Ishikawa (cell line): ENCODE data around the gene CPED1.

Experiments
- CEBPB ChIP-seq: IDR thresholded peaks from 2 replicates; pipeline ENCODE4 v1.6.1; 2012
- CREB1 ChIP-seq: IDR thresholded peaks from 2 replicates; pipeline ENCODE4 v1.6.1; 2012; ENCODE audit warnings: low read depth
- EGR1 ChIP-seq: IDR thresholded peaks from 2 replicates; pipeline ENCODE4 v1.6.1; 2012
- EP300 ChIP-seq: IDR thresholded peaks from 2 replicates; pipeline ENCODE4 v1.6.1; 2012; ENCODE audit warnings: borderline replicate concordance
- FOXM1 ChIP-seq: IDR thresholded peaks from 2 replicates; pipeline ENCODE4 v1.6.1; 2012; ENCODE audit warnings: low read depth, borderline replicate concordance
- MAX ChIP-seq: IDR thresholded peaks from 2 replicates; pipeline ENCODE4 v1.6.1; 2012
- NFIC ChIP-seq: IDR thresholded peaks from 2 replicates; pipeline ENCODE4 v1.6.1; 2012
- RAD21 ChIP-seq: IDR thresholded peaks from 2 replicates; pipeline ENCODE4 v1.6.1; 2012; ENCODE audit warnings: low read depth
- TAF1 ChIP-seq: IDR thresholded peaks from 2 replicates; pipeline ENCODE4 v1.6.1; 2012; ENCODE audit warnings: low read depth, mild to moderate bottlenecking
- TCF12 ChIP-seq: IDR thresholded peaks from 2 replicates; pipeline ENCODE4 v1.6.1; 2012; ENCODE audit warnings: low read depth
- TEAD4 ChIP-seq: IDR thresholded peaks from 2 replicates; pipeline ENCODE4 v1.6.1; 2012
- USF1 ChIP-seq: IDR thresholded peaks from 2 replicates; pipeline ENCODE4 v1.6.1; 2012
- YY1 ChIP-seq: IDR thresholded peaks from 2 replicates; pipeline ENCODE4 v1.6.1; 2012; ENCODE audit warnings: low read depth
- ZBTB7A ChIP-seq: IDR thresholded peaks from 2 replicates; pipeline ENCODE4 v1.6.1; 2012; ENCODE audit warnings: low read depth
- TF ChIP-seq, protein P1 (sequence below): IDR thresholded peaks from 2 replicates; pipeline ENCODE4 v1.6.1; 2012; ENCODE audit warnings: low read depth, mild to moderate bottlenecking

CPED1 gene

GRCh38 chr7:121094829-121095228 lies 106.3 kb downstream of the CPED1 start:
- TF ChIP-seq EP300, result no peak
- no peak for TF ChIP-seq CREB1
- no peak for TF ChIP-seq RAD21
- no peak for TF ChIP-seq TAF1
- TF ChIP-seq ZBTB7A, result no peak
- TF ChIP-seq FOXM1, result no peak

GRCh38 chr7:121097577-121097976 lies 109.1 kb downstream of the CPED1 start:
- no peak for TF ChIP-seq FOXM1
- no peak for TF ChIP-seq TAF1
- TF ChIP-seq EGR1, result no peak
- TF ChIP-seq, protein P1, sequence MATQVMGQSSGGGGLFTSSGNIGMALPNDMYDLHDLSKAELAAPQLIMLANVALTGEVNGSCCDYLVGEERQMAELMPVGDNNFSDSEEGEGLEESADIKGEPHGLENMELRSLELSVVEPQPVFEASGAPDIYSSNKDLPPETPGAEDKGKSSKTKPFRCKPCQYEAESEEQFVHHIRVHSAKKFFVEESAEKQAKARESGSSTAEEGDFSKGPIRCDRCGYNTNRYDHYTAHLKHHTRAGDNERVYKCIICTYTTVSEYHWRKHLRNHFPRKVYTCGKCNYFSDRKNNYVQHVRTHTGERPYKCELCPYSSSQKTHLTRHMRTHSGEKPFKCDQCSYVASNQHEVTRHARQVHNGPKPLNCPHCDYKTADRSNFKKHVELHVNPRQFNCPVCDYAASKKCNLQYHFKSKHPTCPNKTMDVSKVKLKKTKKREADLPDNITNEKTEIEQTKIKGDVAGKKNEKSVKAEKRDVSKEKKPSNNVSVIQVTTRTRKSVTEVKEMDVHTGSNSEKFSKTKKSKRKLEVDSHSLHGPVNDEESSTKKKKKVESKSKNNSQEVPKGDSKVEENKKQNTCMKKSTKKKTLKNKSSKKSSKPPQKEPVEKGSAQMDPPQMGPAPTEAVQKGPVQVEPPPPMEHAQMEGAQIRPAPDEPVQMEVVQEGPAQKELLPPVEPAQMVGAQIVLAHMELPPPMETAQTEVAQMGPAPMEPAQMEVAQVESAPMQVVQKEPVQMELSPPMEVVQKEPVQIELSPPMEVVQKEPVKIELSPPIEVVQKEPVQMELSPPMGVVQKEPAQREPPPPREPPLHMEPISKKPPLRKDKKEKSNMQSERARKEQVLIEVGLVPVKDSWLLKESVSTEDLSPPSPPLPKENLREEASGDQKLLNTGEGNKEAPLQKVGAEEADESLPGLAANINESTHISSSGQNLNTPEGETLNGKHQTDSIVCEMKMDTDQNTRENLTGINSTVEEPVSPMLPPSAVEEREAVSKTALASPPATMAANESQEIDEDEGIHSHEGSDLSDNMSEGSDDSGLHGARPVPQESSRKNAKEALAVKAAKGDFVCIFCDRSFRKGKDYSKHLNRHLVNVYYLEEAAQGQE, result no peak
- no peak for TF ChIP-seq TEAD4
- no peak for TF ChIP-seq ZBTB7A
- TF ChIP-seq NFIC, result no peak
- TF ChIP-seq RAD21, result no peak
- no peak for TF ChIP-seq YY1
- TF ChIP-seq MAX, result no peak
- no peak for TF ChIP-seq CREB1
- TF ChIP-seq CEBPB, result no peak
- TF ChIP-seq USF1, result no peak

DNA sequence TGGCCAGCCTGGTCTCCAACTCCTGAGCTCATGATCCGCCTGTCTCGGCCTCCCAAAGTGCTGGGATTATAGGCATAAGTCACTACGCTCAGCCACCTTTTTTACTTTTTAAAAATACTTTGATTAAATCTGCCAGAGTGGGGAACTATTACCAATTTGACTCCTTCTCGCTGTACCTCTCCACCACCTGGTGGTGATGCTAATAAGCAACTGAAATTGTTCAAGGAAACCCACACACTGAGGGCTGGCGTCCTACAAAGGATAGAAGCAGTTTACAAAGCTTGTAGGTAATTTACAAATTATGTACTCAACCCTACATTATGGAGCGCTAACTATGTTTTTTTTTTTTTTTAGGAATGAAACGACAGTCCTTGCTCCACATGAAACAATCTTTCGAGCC lies 111.1 kb downstream of the CPED1 start:
- TF ChIP-seq RAD21 (0 out of 2 replicates have a peak, but pooled peaks have one; percentile 3), YY1 (no peak)

- no peak for TF ChIP-seq USF1
- no peak for TF ChIP-seq CEBPB
- TF ChIP-seq EP300, result no peak
- TF ChIP-seq EGR1, result no peak
- TF ChIP-seq RAD21, result no peak
- no peak for TF ChIP-seq MAX
- no peak for TF ChIP-seq YY1
- no peak for TF ChIP-seq ZBTB7A
- TF ChIP-seq NFIC, result no peak
- no peak for TF ChIP-seq FOXM1
- no peak for TF ChIP-seq TCF12
- TF ChIP-seq CREB1, result no peak
- TF ChIP-seq TEAD4, result no peak
- no peak for TF ChIP-seq TAF1
- TF ChIP-seq, protein P1, result no peak
Observed at GRCh38 chr7:121101083-121101482, 112.6 kb downstream of the CPED1 start.

DNA sequence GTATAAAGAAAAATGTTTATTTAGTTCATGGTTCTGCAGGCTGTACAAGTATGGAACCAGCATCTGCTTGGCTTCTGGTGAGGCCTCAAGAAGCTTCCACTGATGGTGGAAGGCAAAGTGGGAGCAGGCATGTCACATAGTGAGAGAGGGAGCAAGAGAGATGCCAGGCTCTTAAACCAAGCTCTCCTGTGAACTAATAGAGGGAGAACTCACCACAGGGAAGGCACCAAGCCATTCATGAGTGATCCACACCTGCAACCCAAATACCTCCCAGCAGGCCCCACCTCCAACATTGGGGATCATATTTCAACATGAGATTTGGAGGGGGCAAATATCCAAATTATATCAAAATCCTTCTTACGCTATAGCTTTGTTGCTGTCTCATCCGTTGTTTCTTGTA lies 113.1 kb downstream of the CPED1 start:
- TF ChIP-seq TAF1 (no peak), TEAD4 (no peak), EP300 (no peak), NFIC (no peak), USF1 (no peak), CREB1 (no peak), CEBPB (no peak), YY1 (no peak), FOXM1 (no peak), MAX (no peak), EGR1 (no peak), TCF12 (no peak), RAD21 (no peak)
- TF ChIP-seq, protein P1, result no peak
